Uterine smooth muscle cell (primary cell): ENCODE data around the gene TCERG1. TPM values are rescaled to one million over a fixed set of nuclear protein-coding genes. Genes with fewer than 3 reads are reported as not detected.

Experiments used
- total RNA-seq: library from RNA; depleted of rRNA; stranded (reverse); fragments of >200 nt; gene quantifications from 2 replicates; pipeline ENCODE4 v1.2.3, GENCODE V29; 2014

Gene TCERG1
- 34.2 and 55.1 TPM in 2 replicates for total RNA-seq

GRCh38 chr5:146446861-146447733, at the start of gene TCERG1:
TSS of gene TCERG1 (plus strand) at chr5:146447333. CDS start at chr5:146447350, 17 bp downstream.

GRCh38 chr5:146516151-146516475, 69.0 kb downstream of the TCERG1 start, which contains the start of gene GPR151:
TSS of gene GPR151 (minus strand) at chr5:146516190. CDS start at chr5:146516113, 77 bp downstream.

Other genes with a start within 250 kb of the TCERG1 start
- 23.2 and 29.2 TPM in 2 replicates for gene RBM27, start 243.7 kb upstream of the TCERG1 start, total RNA-seq
- gene POU4F3, start 108.5 kb upstream of the TCERG1 start, total RNA-seq = under 0.01 TPM in 1 of 2 replicates, not detected in the other
- not detected in 2 replicates for gene GPR151, start 68.9 kb downstream of the TCERG1 start, total RNA-seq